Kidney epithelial cell (primary cell): ENCODE data around the gene TCFL5. TPM values are rescaled to one million over a fixed set of nuclear protein-coding genes. Genes with fewer than 3 reads are reported as not detected.

Experiments
- DNase-seq: peaks from one replicate; pipeline ENCODE4 v3.0.0-alpha.2; 2010; ENCODE audit warnings: low read depth
- H3K27me3 ChIP-seq: 2 replicates; pipeline ENCODE4 v1.6.0; 2011; ENCODE audit warnings: low read length; ENCODE audit not compliant: control insufficient read depth, insufficient read depth
- H3K36me3 ChIP-seq: 2 replicates; pipeline ENCODE4 v1.5.1; 2011; ENCODE audit warnings: low read length; ENCODE audit not compliant: control insufficient read depth, insufficient read depth
- H3K4me3 ChIP-seq: 2 replicates; pipeline ENCODE4 v1.5.1; 2011; ENCODE audit warnings: low read depth, mild to moderate bottlenecking, control low read depth, low read length
- total RNA-seq: library from RNA; depleted of rRNA; stranded (reverse); fragments of >200 nt; gene quantifications from 2 replicates; pipeline ENCODE4 v1.2.3, GENCODE V29; 2015
- TF ChIP-seq, protein P1 (sequence below): IDR thresholded peaks from 2 replicates; pipeline ENCODE4 v1.5.1; 2011; ENCODE audit warnings: mild to moderate bottlenecking, moderate library complexity, low read length, control low read depth, inconsistent platforms; ENCODE audit not compliant: insufficient read depth, poor library complexity, severe bottlenecking

Gene TCFL5
- total RNA-seq, 1 donor from 2014 or later, result 5.4 TPM

DNA sequence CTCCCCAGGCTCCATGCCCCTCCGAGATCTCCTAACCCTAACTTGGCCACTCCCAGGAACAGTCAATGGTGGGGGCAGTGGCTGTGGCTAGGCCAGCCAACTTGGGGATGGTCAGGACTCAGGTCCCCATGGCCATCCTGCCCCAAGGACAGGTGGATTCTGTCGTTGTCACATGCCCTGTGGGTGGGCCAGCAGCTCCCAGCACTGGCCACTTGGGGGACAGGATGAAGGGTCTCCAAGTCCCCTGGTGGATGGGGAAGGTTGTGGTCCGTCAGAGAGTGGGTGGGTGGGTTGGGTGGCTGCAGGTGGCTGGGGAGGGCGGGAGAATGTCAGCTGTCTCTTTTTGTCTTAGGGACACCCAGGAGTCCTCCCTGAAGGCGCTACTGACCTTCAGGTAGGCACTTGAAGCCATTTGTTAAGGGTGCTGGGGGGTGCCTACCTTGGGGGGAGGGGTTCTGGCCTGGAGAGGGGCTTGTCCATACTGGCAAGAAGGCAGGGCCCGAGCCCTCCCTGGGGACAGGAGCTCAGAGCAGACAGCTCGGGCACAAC, 39.3 kb downstream of the TCFL5 start:
- TF ChIP-seq, protein P1, sequence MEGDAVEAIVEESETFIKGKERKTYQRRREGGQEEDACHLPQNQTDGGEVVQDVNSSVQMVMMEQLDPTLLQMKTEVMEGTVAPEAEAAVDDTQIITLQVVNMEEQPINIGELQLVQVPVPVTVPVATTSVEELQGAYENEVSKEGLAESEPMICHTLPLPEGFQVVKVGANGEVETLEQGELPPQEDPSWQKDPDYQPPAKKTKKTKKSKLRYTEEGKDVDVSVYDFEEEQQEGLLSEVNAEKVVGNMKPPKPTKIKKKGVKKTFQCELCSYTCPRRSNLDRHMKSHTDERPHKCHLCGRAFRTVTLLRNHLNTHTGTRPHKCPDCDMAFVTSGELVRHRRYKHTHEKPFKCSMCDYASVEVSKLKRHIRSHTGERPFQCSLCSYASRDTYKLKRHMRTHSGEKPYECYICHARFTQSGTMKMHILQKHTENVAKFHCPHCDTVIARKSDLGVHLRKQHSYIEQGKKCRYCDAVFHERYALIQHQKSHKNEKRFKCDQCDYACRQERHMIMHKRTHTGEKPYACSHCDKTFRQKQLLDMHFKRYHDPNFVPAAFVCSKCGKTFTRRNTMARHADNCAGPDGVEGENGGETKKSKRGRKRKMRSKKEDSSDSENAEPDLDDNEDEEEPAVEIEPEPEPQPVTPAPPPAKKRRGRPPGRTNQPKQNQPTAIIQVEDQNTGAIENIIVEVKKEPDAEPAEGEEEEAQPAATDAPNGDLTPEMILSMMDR, result no peak
- Histone ChIP-seq H3K36me3 (no peaks in the 10 kb centered on the region), H3K27me3 (peaks cover 10% of the 10 kb centered on the region), H3K4me3 (no peak overlapping the region)
- DNase-seq, result no peak

DNA sequence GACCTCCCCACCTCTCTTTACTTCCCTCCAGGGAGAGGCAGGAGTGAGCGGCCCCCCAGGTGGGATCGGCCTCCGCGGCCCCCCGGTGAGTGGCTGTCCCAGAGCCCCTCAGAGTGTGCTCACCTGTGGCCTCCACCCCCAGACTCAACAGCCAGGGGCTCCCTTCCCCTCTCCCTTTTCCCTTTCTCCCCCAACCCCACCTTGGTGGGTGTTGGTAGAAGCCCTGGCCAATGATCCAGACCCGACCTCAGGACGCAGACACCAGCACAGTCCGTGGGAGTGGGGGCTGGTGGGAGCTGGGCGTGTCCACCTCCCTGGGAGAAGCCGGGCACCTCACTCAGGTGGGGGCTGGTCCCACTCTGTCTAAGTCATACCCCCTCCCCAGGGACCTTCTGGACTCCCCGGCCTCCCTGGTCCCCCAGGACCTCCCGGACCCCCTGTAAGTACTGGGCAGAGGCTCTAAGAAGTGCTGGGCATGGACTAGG, 39.9 kb downstream of the TCFL5 start:
- Histone ChIP-seq H3K27me3 (peaks cover 12% of the 10 kb centered on the region), H3K4me3 (no peak overlapping the region), H3K36me3 (no peaks in the 10 kb centered on the region)
- no peak for DNase-seq
- TF ChIP-seq, protein P1, result no peak

DNA sequence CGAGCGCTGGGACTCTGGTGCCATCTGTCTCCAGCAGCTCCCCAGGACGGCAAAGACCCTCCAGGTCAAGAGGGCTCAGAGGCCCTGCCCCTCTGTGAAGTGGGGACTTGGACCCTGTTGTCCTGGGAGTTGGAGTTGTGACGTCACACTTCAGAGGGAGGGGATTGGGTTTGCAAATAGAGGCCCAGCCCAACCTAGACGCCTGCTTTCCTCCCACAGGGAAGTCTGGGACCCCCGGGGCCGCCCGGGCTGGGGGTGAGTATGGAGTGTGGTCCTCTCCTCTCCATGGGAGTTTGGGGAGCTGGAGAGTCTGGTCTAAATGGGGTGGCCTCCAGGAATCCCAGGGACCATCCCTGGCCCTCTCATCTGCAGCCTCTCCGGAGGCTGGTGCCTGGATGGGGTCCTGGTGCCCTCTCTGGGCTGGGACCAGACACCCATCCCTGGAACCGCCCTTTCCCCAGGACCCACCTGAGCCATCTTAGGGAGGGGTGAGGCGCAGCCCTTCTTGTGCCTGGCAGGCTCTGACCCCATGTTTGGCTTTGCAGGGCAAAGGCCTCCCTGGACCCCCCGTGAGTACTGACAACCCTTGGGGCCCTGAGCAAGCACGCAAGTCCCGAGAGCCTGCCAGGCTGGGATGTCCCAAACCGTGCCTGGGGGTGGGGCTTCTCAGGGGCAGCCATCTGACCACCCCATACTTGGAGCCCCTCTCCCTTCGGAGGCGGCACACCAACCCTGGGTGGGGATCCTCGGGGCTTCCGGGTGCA, 40.5 kb downstream of the TCFL5 start:
- peaks cover 16% of the 10 kb centered on the region for H3K27me3 ChIP-seq
- TF ChIP-seq, protein P1, result no peak
- no peaks in the 10 kb centered on the region for H3K36me3 ChIP-seq
- no peak overlapping the region for H3K4me3 ChIP-seq
- no peak for DNase-seq

DNA sequence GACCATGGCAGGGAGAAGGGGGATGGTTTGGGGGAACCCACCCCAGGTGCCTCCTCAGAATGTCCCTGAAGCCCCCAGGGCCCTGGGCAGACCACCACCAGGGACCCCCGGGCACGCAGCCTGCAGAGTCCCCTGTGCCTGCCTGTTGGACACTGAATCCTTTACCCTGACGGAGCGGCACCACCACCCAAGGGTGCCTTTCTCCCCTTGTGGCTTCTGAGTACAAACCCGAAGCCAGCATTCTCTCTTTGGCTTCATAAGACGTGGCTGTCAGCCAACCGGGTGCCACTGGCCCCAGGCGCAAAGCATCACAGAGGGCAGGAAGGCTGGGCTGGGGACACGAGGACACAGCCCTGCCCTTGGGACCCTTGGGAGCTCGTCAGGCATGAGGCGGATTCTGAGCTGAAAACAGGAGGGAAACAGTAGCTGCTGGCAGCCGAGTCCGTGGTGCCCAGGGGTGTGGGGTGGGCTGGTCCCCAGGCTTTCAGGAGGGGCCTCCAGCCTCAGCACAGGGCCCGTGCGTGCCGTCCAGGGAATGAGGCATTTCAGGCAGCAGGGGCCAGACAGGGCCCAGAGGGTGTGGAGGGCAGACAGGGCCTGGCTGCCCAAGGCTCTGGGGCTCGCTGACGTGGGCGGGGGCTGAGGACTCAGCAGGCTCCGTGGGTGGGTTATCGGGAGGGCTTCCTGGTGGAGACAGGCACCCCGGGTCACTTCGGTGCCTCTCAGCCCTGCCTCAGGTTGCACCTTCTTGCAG, 41.2 kb downstream of the TCFL5 start:
- Histone ChIP-seq H3K36me3 (no peaks in the 10 kb centered on the region), H3K4me3 (no peak overlapping the region), H3K27me3 (peaks cover 24% of the 10 kb centered on the region)
- TF ChIP-seq, protein P1, result no peak
- no peak for DNase-seq

DNA sequence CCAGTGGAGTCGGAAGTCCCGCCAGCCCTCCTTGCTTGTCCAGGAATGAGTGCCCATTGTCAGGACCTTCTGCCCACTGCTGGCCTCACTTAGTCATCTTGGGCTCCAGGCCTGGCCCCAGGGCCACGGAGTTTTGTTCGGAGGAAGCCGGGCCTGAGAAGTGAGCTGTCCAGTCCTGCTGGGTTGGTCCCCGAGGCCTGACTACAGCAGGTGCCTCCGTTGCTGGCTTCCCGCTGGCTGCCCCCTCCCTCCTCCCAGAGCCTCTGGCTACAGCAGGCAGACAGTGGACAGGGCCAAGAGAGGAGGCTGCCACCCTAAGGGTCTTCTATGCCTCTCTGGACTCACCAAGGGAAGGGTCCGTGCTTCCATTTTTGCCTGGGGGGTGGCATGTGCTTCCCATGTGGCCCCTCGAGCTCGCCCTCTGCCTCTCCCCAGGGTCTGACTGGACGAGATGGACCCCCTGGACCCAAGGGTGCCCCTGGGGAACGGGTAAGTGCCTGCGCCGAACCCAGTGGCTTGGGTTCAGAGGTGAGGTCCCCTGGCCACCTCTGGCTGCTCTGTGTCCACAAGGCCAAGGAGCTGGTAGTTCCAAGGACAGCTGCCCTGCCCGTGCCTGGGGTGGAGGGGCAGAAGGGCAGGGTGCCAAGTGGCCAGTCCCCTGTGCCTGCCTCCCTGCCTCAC, 42.0 kb downstream of the TCFL5 start:
- H3K27me3 ChIP-seq, result peaks cover 31% of the 10 kb centered on the region

More for the DNA sequence above, 42.0 kb downstream of the TCFL5 start:
- no peak for DNase-seq
- Histone ChIP-seq H3K4me3 (no peak overlapping the region), H3K36me3 (no peaks in the 10 kb centered on the region)
- TF ChIP-seq, protein P1, result no peak
